ENCODE results near the gene TOGARAM2.

DNA sequence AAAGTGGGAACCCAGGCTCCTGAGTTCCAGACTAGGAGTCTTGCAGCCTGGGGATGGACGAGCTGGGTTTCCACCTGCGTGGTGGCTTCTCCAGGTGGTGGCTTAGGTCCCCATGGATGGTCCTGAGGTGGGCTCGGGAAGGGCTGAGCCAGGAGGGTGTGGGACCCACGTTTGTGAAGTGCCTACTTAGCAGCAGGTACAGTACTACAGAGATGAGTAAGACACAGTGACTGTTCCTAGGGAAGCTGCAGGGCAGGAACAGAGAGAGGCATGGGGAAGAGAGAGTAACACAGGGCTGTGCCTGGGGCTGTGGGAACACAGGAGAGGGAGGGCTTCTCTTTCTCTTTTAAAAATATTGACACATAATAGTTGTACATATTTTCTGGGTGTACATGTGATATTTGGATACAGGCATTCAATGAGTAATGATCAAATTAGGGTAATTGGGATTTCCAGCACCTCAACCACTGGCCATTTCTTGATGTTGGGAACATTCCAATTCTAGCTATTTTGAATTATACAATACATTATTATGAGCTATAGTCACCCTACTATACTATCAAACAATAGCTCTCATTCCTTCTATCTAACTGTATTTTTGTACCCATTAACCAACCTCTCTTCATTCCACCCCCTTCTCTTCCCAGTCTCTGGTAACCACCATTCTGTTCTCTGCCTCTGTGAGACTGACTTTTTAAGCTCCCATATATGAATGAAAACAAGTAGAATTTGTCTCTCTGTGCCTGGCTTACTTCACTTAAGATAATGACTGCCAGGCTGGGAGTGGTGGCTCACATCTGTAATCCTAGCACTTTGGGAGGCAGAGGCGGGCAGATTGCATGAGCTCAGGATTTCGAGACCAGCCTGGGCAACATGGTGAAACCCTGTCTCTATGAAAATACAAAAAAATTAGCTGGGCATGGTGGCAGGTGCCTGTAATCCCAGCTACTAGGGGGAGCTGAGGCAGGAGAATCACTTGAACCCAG lies 15.0 kb downstream of the TOGARAM2 start:
- TF ChIP-seq FOXK2 (IDR thresholded peaks at IDR 0.05) (no peak), TARDBP (IDR thresholded peaks at IDR 0.05) (no peak), SUZ12 (IDR thresholded peaks at IDR 0.05) (no peak), NFRKB (IDR thresholded peaks at IDR 0.05) (no peak), SP1 (IDR thresholded peaks at IDR 0.05) (no peak), ELF4 (IDR thresholded peaks at IDR 0.05) (no peak), ARNT (IDR thresholded peaks at IDR 0.05) (no peak), HDGF (IDR thresholded peaks at IDR 0.05; ENCODE audit: borderline replicate concordance) (no peak)
- TF ChIP-seq, protein P1, sequence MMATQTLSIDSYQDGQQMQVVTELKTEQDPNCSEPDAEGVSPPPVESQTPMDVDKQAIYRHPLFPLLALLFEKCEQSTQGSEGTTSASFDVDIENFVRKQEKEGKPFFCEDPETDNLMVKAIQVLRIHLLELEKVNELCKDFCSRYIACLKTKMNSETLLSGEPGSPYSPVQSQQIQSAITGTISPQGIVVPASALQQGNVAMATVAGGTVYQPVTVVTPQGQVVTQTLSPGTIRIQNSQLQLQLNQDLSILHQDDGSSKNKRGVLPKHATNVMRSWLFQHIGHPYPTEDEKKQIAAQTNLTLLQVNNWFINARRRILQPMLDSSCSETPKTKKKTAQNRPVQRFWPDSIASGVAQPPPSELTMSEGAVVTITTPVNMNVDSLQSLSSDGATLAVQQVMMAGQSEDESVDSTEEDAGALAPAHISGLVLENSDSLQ (IDR thresholded peaks at IDR 0.05) = no peak

Measured in HEK293T (cell line).